Progenitor cell of endocrine pancreas (in vitro differentiated cells): ENCODE data around the gene TXNRD3. TPM values are rescaled to one million over a fixed set of nuclear protein-coding genes. Genes with fewer than 3 reads are reported as not detected.

Source experiments
- DNase-seq: peaks from one replicate; pipeline ENCODE4 v3.0.0; 2021; ENCODE audit warnings: low spot score; ENCODE audit not compliant: unreplicated experiment
- H3K27ac Mint-ChIP-seq: 2 replicates; pipeline ENCODE4 v1.8.0; 2021; ENCODE audit warnings: mild to moderate bottlenecking, moderate library complexity, mixed read lengths
- H3K27me3 Mint-ChIP-seq: 2 replicates; pipeline ENCODE4 v1.8.0; 2021; ENCODE audit warnings: mixed read lengths
- H3K36me3 Mint-ChIP-seq: 2 replicates; pipeline ENCODE4 v1.8.0; 2022; ENCODE audit warnings: mixed read lengths; ENCODE audit not compliant: insufficient read depth
- H3K4me1 Mint-ChIP-seq: 2 replicates; pipeline ENCODE4 v1.8.0; 2021; ENCODE audit warnings: low read depth, mixed read lengths
- H3K4me3 Mint-ChIP-seq: 2 replicates; pipeline ENCODE4 v1.8.0; 2021; ENCODE audit warnings: low read depth, mild to moderate bottlenecking, moderate library complexity, mixed read lengths
- H3K9me3 Mint-ChIP-seq: 2 replicates; pipeline ENCODE4 v1.8.0; 2021; ENCODE audit warnings: low read depth, mixed read lengths
- CTCF ChIP-seq: fragments of 200-600 bp; sonication (generic); IDR thresholded peaks from one replicate; pipeline ENCODE4 v1.5.0; 2021; ENCODE audit warnings: antibody characterized with exemption, mild to moderate bottlenecking; ENCODE audit not compliant: unreplicated experiment
- total RNA-seq: library from RNA; stranded (reverse); gene quantifications from 2 replicates; pipeline ENCODE4 v1.2.1, GENCODE V29; 2021

TXNRD3 gene
- total RNA-seq, 1 donor from 2014 or later: 12.9 TPM

- Mint-ChIP-seq H3K4me1 (peaks cover 4% of the 10 kb centered on the region), H3K27me3 (peaks cover 26% of the 10 kb centered on the region)
Observed at GRCh38 chr3:126684218-126684751, 29.4 kb upstream of the TXNRD3 start.

GRCh38 chr3:126683069-126683468 is 28.1 kb upstream of the TXNRD3 start:
- H3K36me3 Mint-ChIP-seq: no peaks in the 10 kb centered on the region
- H3K27me3 Mint-ChIP-seq: peaks cover 38% of the 10 kb centered on the region
- no peak overlapping the region for H3K4me3 Mint-ChIP-seq
- no peak for DNase-seq
- peaks cover 4% of the 10 kb centered on the region for H3K4me1 Mint-ChIP-seq
- H3K27ac Mint-ChIP-seq: no peak overlapping the region
- no peak for TF ChIP-seq CTCF
- H3K9me3 Mint-ChIP-seq: no peaks in the 10 kb centered on the region

More at GRCh38 chr3:126684218-126684751, 29.4 kb upstream of the TXNRD3 start:
- Mint-ChIP-seq H3K27ac (no peak overlapping the region), H3K4me3 (no peak overlapping the region), H3K9me3 (no peaks in the 10 kb centered on the region), H3K36me3 (no peaks in the 10 kb centered on the region)
- DNase-seq: no peak
- no peak for TF ChIP-seq CTCF

DNA sequence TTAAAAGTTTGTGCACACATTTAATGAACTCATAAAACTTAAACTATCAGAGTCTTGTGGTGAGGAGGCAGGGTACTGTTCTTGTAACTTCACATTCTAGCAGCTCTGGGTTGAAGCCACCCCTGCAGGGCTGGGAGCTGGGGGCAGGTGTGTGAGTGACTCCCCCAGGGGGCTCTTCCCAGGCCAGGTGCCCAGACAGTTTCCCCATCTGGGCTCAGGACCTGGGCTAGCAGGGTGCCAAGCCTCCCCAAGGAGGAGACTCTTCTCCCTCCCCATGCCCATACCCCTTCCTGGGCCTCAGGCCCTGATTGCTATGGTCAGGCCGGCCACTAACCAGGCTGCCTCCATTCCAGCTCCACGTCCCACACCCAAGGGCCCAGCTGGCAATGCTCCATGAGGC is 27.1 kb upstream of the TXNRD3 start:
- no peak for DNase-seq
- Mint-ChIP-seq H3K27me3 (peaks cover 49% of the 10 kb centered on the region), H3K27ac (no peak overlapping the region), H3K4me3 (no peak overlapping the region), H3K9me3 (no peaks in the 10 kb centered on the region), H3K4me1 (peaks cover 4% of the 10 kb centered on the region), H3K36me3 (no peaks in the 10 kb centered on the region)
- no peak for TF ChIP-seq CTCF

GRCh38 chr3:126680667-126681055 is 25.7 kb upstream of the TXNRD3 start:
- peaks cover 4% of the 10 kb centered on the region for H3K4me1 Mint-ChIP-seq
- TF ChIP-seq CTCF: no peak
- no peak overlapping the region for H3K27ac Mint-ChIP-seq
- H3K36me3 Mint-ChIP-seq: no peaks in the 10 kb centered on the region
- H3K9me3 Mint-ChIP-seq: no peaks in the 10 kb centered on the region
- DNase-seq: no peak
- H3K27me3 Mint-ChIP-seq: peaks cover 59% of the 10 kb centered on the region
- H3K4me3 Mint-ChIP-seq: no peak overlapping the region

- Mint-ChIP-seq H3K27me3 (peaks cover 62% of the 10 kb centered on the region), H3K36me3 (no peaks in the 10 kb centered on the region), H3K4me1 (peaks cover 4% of the 10 kb centered on the region), H3K9me3 (no peaks in the 10 kb centered on the region), H3K4me3 (no peak overlapping the region), H3K27ac (no peak overlapping the region)
- TF ChIP-seq CTCF: no peak
- DNase-seq: no peak
Observed at GRCh38 chr3:126679831-126680666, 25.1 kb upstream of the TXNRD3 start.
